Spleen (tissue), 7 donors: ENCODE measurements around the gene NRXN2.

Source experiments
- CTCF ChIP-seq, 11 experiments: fragments of 200-600 bp in 7 of 11; fragments of 450-650 bp in 4 of 11; sonication (generic) in 4 of 11; IDR thresholded peaks in 8 of 11; conservative IDR thresholded peaks in 3 of 11; 1 replicate in 7 of 11; 2 replicates in 4 of 11; pipeline versions ENCODE4 v1.4.0 to v1.8.0; 2016 to 2021; ENCODE audit warnings: antibody characterized with exemption in 11 of 11, inconsistent platforms in 4 of 11, mild to moderate bottlenecking in 1 of 11
- POLR2AphosphoS5 ChIP-seq, 3 donors: sonication (generic); formaldehyde crosslinking; IDR thresholded peaks; one replicate each; pipeline ENCODE4 v1.5.1; 2017; ENCODE audit warnings: antibody characterized with exemption in 3 of 3
- donor health status: DM: no; HTN: no; CAD: no; lungs with moderate emphysema.
- donor health status: DM: no; HTN: no; CAD: no.
- donor health status: DM: no; HTN: no; CAD: no.

- TF ChIP-seq POLR2AphosphoS5 (IDR thresholded peaks at IDR 0.05): no peak
- TF ChIP-seq CTCF (IDR thresholded peaks at IDR 0.05 in 8 of 11, conservative IDR thresholded peaks at IDR 0.05 in 3 of 11): no peak
These were observed 123.2 kb downstream of the NRXN2 start for GRCh38 chr11:64599698-64600211.
